Dermis blood vessel endothelial cell (primary cell): Measurements from ENCODE around the gene SLC35F3. TPM values are rescaled to one million over a fixed set of nuclear protein-coding genes. Genes with fewer than 3 reads are reported as not detected.
"Not testable (repeated sequence)": the region's sequence is repeated elsewhere in the genome, so short reads cannot be mapped to it uniquely, and the experiment has no call there.

ENCODE experiments used
- DNase-seq: peaks from one replicate; pipeline ENCODE4 v3.0.0; 2010
- total RNA-seq: library from RNA; depleted of rRNA; stranded (reverse); fragments of >200 nt; gene quantifications from 2 replicates; pipeline ENCODE4 v1.2.3, GENCODE V29; 2014

The SLC35F3 gene
- total RNA-seq, 1 donor from 2014 or later = under 0.01 TPM

GRCh38 chr1:234231061-234231892 lies 326.8 kb downstream of the SLC35F3 start:
- DNase-seq = no peak

- no peak for DNase-seq
These were observed 327.4 kb downstream of the SLC35F3 start for GRCh38 chr1:234231893-234232276.

- no peak for DNase-seq
These were observed 329.7 kb downstream of the SLC35F3 start for GRCh38 chr1:234234199-234234598.

GRCh38 chr1:234235434-234235881 lies 331.0 kb downstream of the SLC35F3 start:
- no peak for DNase-seq

GRCh38 chr1:234237393-234237792 lies 332.9 kb downstream of the SLC35F3 start:
- no peak for DNase-seq

GRCh38 chr1:234238060-234238459 lies 333.6 kb downstream of the SLC35F3 start:
- DNase-seq = no peak

GRCh38 chr1:234239515-234239914 lies 335.0 kb downstream of the SLC35F3 start:
- no peak for DNase-seq

- DNase-seq = no peak
These were observed 335.5 kb downstream of the SLC35F3 start for GRCh38 chr1:234239936-234240335.

GRCh38 chr1:234240680-234241079 lies 336.2 kb downstream of the SLC35F3 start:
- DNase-seq = no peak

GRCh38 chr1:234241941-234242490 lies 337.5 kb downstream of the SLC35F3 start:
- DNase-seq = no peak

GRCh38 chr1:234243521-234244260 lies 339.2 kb downstream of the SLC35F3 start:
- no peak for DNase-seq

- no peak for DNase-seq
These were observed 340.0 kb downstream of the SLC35F3 start for GRCh38 chr1:234244482-234244881.

- no peak for DNase-seq
These were observed 342.2 kb downstream of the SLC35F3 start for GRCh38 chr1:234246638-234247116.

- not testable (repeated sequence) for DNase-seq
These were observed 343.3 kb downstream of the SLC35F3 start for GRCh38 chr1:234247746-234248145.

GRCh38 chr1:234250747-234251146 lies 346.3 kb downstream of the SLC35F3 start:
- DNase-seq = no peak

- no peak for DNase-seq
These were observed 349.3 kb downstream of the SLC35F3 start for GRCh38 chr1:234253732-234254131.

- DNase-seq = no peak
These were observed 351.9 kb downstream of the SLC35F3 start for GRCh38 chr1:234256359-234256758.

GRCh38 chr1:234258071-234258470 lies 353.6 kb downstream of the SLC35F3 start:
- DNase-seq = no peak

- peak; percentile 17 for DNase-seq
These were observed 356.1 kb downstream of the SLC35F3 start for GRCh38 chr1:234260578-234260977.

GRCh38 chr1:234261545-234261944 lies 357.1 kb downstream of the SLC35F3 start:
- DNase-seq = no peak

GRCh38 chr1:234262007-234262753 lies 357.7 kb downstream of the SLC35F3 start:
- no peak for DNase-seq

- no peak for DNase-seq
These were observed 358.3 kb downstream of the SLC35F3 start for GRCh38 chr1:234262754-234263105.

- DNase-seq = no peak
These were observed 360.4 kb downstream of the SLC35F3 start for GRCh38 chr1:234264832-234265231.
